WERI-Rb-1 (cell line): ENCODE measurements around the gene LFNG.
A peak's percentile ranks its signal among the peaks of the same experiment; 100 is the strongest.

Experiments used
- DNase-seq: peaks from one replicate; pipeline ENCODE4 v3.0.0-alpha.2; 2020
- H3K27ac ChIP-seq: fragments of 250-450 bp; sonication (Bioruptor Pico); 2 replicates; pipeline ENCODE4 v1.5.1; 2020; ENCODE audit warnings: mild to moderate bottlenecking, moderate library complexity
- H3K27me3 ChIP-seq: fragments of 250-450 bp; sonication (Bioruptor Pico); 2 replicates; pipeline ENCODE4 v1.5.1; 2021; ENCODE audit warnings: mild to moderate bottlenecking, low read depth, moderate library complexity; ENCODE audit not compliant: insufficient read depth, severe bottlenecking
- H3K36me3 ChIP-seq: fragments of 250-450 bp; sonication (Bioruptor Pico); 2 replicates; pipeline ENCODE4 v1.5.1; 2020; ENCODE audit warnings: mild to moderate bottlenecking, moderate library complexity
- H3K4me3 ChIP-seq: 2 replicates; pipeline ENCODE4 v1.5.1; 2011; ENCODE audit warnings: low read depth, mild to moderate bottlenecking, control low read depth, low read length
- H3K9me3 ChIP-seq: fragments of 250-450 bp; sonication (Bioruptor Pico); 2 replicates; pipeline ENCODE4 v1.5.1; 2021; ENCODE audit warnings: mild to moderate bottlenecking, moderate library complexity; ENCODE audit not compliant: severe bottlenecking
- TF ChIP-seq, protein P1 (sequence below): IDR thresholded peaks from 2 replicates; pipeline ENCODE4 v1.5.1; 2011; ENCODE audit warnings: low read depth, mild to moderate bottlenecking, control low read depth, inconsistent platforms, low read length

Gene LFNG

DNA sequence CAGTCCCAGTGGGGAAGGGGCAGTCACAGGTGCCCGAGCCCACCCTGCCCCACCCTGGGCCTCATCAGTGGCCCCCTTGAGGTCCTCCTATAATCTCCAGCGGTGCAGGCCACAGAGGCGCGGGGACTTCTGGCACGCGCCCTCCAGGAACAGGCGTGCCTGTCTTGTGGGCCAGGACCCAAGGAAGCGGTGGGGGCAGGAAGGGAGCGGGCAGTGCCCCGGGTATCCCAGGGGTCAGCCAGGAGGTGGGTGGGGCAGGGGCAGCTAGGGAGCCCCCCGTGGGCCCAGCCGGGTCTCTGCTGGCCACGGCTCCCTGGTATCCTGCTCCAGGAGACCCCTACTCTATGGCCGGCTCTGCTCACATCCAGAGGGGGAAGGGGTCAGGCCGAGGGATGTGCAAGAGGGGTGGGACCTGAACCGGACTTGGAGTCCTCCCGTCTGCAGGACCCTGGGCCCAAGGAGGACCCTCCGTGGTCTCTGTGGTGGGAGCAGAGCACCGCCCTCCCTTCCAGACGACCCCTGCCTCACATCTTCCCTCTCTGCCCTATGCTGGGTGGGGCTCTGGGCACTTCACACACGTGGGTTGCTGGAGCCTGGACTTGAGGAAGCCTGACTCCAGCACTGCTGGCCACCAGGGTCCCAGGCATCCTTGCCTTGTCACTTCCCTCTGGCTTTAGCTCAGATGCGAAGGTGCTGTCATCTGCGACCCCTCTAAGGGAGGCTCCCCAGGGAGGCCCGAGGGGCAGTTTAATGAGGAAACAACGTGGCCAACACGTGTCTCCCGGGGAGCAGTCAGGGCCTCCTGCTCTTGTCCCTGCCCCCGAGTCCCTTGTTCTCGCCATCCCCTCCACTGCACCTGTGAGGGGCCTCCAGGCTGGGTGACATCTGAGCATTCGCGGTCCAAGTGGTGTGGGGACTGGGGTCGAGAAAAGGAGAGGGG lies 25.1 kb upstream of the LFNG start:
- H3K36me3 ChIP-seq, result no peaks in the 10 kb centered on the region
- TF ChIP-seq, protein P1, sequence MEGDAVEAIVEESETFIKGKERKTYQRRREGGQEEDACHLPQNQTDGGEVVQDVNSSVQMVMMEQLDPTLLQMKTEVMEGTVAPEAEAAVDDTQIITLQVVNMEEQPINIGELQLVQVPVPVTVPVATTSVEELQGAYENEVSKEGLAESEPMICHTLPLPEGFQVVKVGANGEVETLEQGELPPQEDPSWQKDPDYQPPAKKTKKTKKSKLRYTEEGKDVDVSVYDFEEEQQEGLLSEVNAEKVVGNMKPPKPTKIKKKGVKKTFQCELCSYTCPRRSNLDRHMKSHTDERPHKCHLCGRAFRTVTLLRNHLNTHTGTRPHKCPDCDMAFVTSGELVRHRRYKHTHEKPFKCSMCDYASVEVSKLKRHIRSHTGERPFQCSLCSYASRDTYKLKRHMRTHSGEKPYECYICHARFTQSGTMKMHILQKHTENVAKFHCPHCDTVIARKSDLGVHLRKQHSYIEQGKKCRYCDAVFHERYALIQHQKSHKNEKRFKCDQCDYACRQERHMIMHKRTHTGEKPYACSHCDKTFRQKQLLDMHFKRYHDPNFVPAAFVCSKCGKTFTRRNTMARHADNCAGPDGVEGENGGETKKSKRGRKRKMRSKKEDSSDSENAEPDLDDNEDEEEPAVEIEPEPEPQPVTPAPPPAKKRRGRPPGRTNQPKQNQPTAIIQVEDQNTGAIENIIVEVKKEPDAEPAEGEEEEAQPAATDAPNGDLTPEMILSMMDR, result no peak
- H3K9me3 ChIP-seq, result no peaks in the 10 kb centered on the region
- H3K27me3 ChIP-seq, result no peaks in the 10 kb centered on the region
- H3K27ac ChIP-seq, result no peak overlapping the region
- no peak for DNase-seq
- H3K4me3 ChIP-seq, result no peak overlapping the region

DNA sequence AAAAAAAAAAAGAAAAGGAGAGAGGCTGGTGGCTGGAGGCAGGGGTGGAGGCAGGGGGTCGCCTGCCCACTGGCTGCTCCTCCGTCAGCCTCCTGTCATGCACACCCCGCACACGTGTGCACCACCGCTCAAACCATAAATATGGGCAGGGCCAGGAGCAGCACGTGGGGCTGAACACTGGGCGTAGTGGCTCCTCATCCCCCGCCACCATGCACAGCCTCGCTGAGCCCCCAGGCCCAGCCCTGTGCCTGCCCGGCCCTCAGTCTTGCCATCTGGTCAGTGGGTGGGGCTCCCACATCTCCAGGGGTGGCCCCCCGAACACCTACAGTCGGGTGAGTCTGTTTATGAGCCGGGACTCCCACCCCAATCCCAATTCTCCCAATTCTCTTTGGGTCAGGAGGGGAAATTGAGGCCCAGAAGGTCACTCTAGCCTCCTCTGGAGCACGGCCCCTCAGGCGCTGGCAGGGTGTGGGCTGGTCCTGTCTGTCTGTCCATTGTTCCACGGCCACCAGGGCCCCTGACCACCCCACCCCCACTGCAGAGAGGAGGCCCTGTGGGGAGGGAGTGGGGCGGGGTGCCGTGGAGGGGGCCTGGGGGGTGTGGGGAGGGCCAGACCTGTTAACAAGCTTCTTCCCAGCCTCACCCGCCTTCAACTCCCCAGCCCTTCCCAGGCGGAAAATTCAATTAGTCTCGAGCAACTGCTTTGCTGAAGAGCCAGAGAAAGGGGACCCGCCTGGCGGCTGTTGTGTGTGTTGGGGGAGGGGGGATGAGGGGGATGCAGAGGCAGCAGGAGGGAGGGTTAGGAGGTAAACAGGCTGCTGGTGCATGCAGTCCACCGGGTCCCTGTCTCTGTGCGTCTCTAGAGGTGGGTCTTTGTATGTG lies 23.9 kb upstream of the LFNG start:
- TF ChIP-seq, protein P1, result no peak
- Histone ChIP-seq H3K36me3 (no peaks in the 10 kb centered on the region), H3K27me3 (no peaks in the 10 kb centered on the region), H3K4me3 (no peak overlapping the region), H3K27ac (no peak overlapping the region), H3K9me3 (no peaks in the 10 kb centered on the region)
- DNase-seq, result peak; percentile 47

- no peak for DNase-seq
- no peak overlapping the region for H3K27ac ChIP-seq
- H3K4me3 ChIP-seq, result no peak overlapping the region
- TF ChIP-seq, protein P1, result no peak
- H3K27me3 ChIP-seq, result no peaks in the 10 kb centered on the region
- no peaks in the 10 kb centered on the region for H3K9me3 ChIP-seq
- no peaks in the 10 kb centered on the region for H3K36me3 ChIP-seq
These were observed 23.2 kb upstream of the LFNG start for GRCh38 chr7:2496375-2496774.

DNA sequence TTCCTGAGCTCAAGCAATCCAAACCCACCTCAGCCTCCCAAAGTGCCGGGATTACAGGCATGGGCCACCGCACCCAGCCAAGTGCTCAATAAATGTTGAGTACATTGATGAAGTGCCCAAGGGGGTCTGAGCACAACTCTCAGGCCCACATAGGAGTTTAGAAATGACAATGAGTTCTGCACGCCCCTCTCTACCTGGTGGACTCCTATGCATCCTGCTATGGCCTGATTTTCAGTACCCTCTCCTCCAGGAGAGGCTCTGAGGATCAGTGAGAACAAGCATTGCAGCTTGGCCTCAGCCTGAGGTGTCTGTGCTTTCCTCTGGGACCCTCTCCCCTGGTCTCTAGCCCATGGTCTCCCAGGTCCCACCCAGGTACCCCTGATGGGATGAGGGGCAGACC lies 22.5 kb upstream of the LFNG start:
- H3K4me3 ChIP-seq, result no peak overlapping the region
- H3K9me3 ChIP-seq, result no peaks in the 10 kb centered on the region
- TF ChIP-seq, protein P1, result no peak
- no peaks in the 10 kb centered on the region for H3K36me3 ChIP-seq
- no peak for DNase-seq
- no peaks in the 10 kb centered on the region for H3K27me3 ChIP-seq
- no peak overlapping the region for H3K27ac ChIP-seq

DNA sequence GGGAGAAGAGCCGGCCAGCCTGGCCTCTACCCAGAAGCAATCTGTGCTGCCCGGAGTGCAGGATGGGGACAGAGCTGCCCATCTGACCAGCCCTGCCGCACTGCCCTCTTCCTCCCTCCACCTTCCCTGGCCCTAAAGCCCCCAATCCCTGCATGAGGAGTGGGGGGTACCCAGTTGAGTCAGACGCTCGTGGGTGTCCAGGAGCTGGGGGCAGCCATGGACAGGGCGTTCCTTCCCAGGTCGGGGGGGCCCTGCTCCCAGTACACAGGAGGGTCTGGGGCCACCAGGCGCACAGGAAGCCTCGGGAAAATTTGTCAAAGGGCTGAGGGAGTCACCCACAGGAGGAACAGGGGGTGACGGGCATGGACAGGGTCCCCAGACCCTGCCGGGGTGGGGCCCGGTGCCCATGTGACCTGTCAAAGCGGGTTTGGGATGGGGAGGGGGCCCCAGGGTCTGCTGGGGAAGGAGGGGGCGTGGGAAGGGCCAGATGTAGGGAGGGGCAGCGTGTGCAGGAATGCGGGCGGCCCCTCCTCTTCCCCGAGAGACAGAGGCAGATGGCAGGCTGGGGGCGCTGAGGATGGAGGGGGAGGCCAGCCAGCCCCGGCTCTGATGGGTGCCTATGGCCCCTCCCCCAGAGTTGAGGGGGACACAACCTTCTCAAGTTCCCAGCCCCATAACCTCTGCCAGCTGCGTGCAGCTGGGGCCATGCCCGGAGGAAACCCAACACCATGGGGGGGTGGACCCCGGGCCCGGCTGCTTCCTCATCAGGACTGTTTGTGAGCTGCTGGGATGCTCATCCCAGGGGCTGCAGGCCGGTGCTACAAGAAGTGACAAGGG lies 21.9 kb upstream of the LFNG start:
- Histone ChIP-seq H3K9me3 (no peaks in the 10 kb centered on the region), H3K36me3 (no peaks in the 10 kb centered on the region), H3K27ac (no peak overlapping the region), H3K4me3 (no peak overlapping the region), H3K27me3 (no peaks in the 10 kb centered on the region)
- TF ChIP-seq, protein P1, result no peak
- no peak for DNase-seq
